ENCODE measurements around the gene CNTNAP2. TPM values are rescaled to one million over a fixed set of nuclear protein-coding genes. Genes with fewer than 3 reads are reported as not detected.

Gene CNTNAP2
- total RNA-seq, 4 donors from 2014 or later, result not detected

GRCh38 chr7:146660839-146661238 lies 544.2 kb downstream of the CNTNAP2 start:
- H3K4me3 ChIP-seq, result no peak overlapping the region
- no peaks in the 10 kb centered on the region for H3K27me3 ChIP-seq
- no peaks in the 10 kb centered on the region for H3K9me3 ChIP-seq
- no peak overlapping the region for H3K27ac ChIP-seq
- intact Hi-C loops (cut with DNase I; ENCODE audit: low total_unique reads), result no loop called here
- TF ChIP-seq POLR2A (IDR thresholded peaks at IDR 0.05) (no peak), CTCF (IDR thresholded peaks at IDR 0.05 in 4 of 5, conservative IDR thresholded peaks at IDR 0.05 in 1 of 5) (no peak)
- H3K36me3 ChIP-seq, result no peaks in the 10 kb centered on the region
- no peaks in the 10 kb centered on the region for H3K4me1 ChIP-seq
- DNase-seq (no peak), ATAC-seq (no peak)
- in situ Hi-C loops (cut with MboI; ENCODE audit: low sequenced_read_pairs in 4 of 4), result no loop called here

GRCh38 chr7:146661435-146661834 lies 544.8 kb downstream of the CNTNAP2 start:
- Histone ChIP-seq H3K4me3 (no peak overlapping the region), H3K36me3 (no peaks in the 10 kb centered on the region), H3K9me3 (no peaks in the 10 kb centered on the region), H3K27ac (no peak overlapping the region), H3K27me3 (no peaks in the 10 kb centered on the region), H3K4me1 (no peaks in the 10 kb centered on the region)
- intact Hi-C loops (cut with DNase I; ENCODE audit: low total_unique reads) (no loop called here), in situ Hi-C loops (cut with MboI; ENCODE audit: low sequenced_read_pairs in 4 of 4) (no loop called here)
- ATAC-seq, result no peak
- no peak for DNase-seq
- TF ChIP-seq CTCF (IDR thresholded peaks at IDR 0.05 in 4 of 5, conservative IDR thresholded peaks at IDR 0.05 in 1 of 5), result no peak

GRCh38 chr7:146661929-146662328 lies 545.3 kb downstream of the CNTNAP2 start:
- no peaks in the 10 kb centered on the region for H3K9me3 ChIP-seq
- no peak overlapping the region for H3K4me3 ChIP-seq
- H3K27me3 ChIP-seq, result no peaks in the 10 kb centered on the region
- in situ Hi-C loops (cut with MboI; ENCODE audit: low sequenced_read_pairs in 4 of 4) (no loop called here), intact Hi-C loops (cut with DNase I; ENCODE audit: low total_unique reads) (no loop called here)
- ATAC-seq (no peak), DNase-seq (no peak)
- no peak overlapping the region for H3K27ac ChIP-seq
- no peak for TF ChIP-seq POLR2A (IDR thresholded peaks at IDR 0.05)
- no peak for TF ChIP-seq CTCF (IDR thresholded peaks at IDR 0.05 in 4 of 5, conservative IDR thresholded peaks at IDR 0.05 in 1 of 5)
- H3K36me3 ChIP-seq, result no peaks in the 10 kb centered on the region
- H3K4me1 ChIP-seq, result no peaks in the 10 kb centered on the region

GRCh38 chr7:146665023-146665422 lies 548.4 kb downstream of the CNTNAP2 start:
- ATAC-seq (no peak), DNase-seq (no peak)
- H3K4me3 ChIP-seq, result no peak overlapping the region
- no peak overlapping the region for H3K27ac ChIP-seq
- H3K4me1 ChIP-seq, result no peaks in the 10 kb centered on the region
- intact Hi-C loops (cut with DNase I; ENCODE audit: low total_unique reads), result no loop called here
- H3K27me3 ChIP-seq, result no peaks in the 10 kb centered on the region
- TF ChIP-seq CTCF (IDR thresholded peaks at IDR 0.05 in 4 of 5, conservative IDR thresholded peaks at IDR 0.05 in 1 of 5) (no peak), POLR2A (IDR thresholded peaks at IDR 0.05) (no peak)
- in situ Hi-C loops (cut with MboI; ENCODE audit: low sequenced_read_pairs in 4 of 4), result no loop called here
- H3K9me3 ChIP-seq, result no peaks in the 10 kb centered on the region
- no peaks in the 10 kb centered on the region for H3K36me3 ChIP-seq

GRCh38 chr7:146670532-146670931 lies 553.9 kb downstream of the CNTNAP2 start:
- Histone ChIP-seq H3K27ac (no peak overlapping the region), H3K27me3 (no peaks in the 10 kb centered on the region), H3K36me3 (no peaks in the 10 kb centered on the region), H3K4me3 (no peak overlapping the region), H3K4me1 (no peaks in the 10 kb centered on the region), H3K9me3 (no peaks in the 10 kb centered on the region)
- intact Hi-C loops (cut with DNase I; ENCODE audit: low total_unique reads) (no loop called here), in situ Hi-C loops (cut with MboI; ENCODE audit: low sequenced_read_pairs in 4 of 4) (no loop called here)
- ATAC-seq (no peak), DNase-seq (no peak)
- TF ChIP-seq CTCF (IDR thresholded peaks at IDR 0.05 in 4 of 5, conservative IDR thresholded peaks at IDR 0.05 in 1 of 5) (no peak), POLR2A (IDR thresholded peaks at IDR 0.05) (no peak)

Measured in gastrocnemius medialis (tissue), 4 donors.